Measurements from ENCODE around the gene METRNL. TPM values are rescaled to one million over a fixed set of nuclear protein-coding genes. Genes with fewer than 3 reads are reported as not detected.

The METRNL gene
- total RNA-seq, 1 donor: 105 TPM

DNA sequence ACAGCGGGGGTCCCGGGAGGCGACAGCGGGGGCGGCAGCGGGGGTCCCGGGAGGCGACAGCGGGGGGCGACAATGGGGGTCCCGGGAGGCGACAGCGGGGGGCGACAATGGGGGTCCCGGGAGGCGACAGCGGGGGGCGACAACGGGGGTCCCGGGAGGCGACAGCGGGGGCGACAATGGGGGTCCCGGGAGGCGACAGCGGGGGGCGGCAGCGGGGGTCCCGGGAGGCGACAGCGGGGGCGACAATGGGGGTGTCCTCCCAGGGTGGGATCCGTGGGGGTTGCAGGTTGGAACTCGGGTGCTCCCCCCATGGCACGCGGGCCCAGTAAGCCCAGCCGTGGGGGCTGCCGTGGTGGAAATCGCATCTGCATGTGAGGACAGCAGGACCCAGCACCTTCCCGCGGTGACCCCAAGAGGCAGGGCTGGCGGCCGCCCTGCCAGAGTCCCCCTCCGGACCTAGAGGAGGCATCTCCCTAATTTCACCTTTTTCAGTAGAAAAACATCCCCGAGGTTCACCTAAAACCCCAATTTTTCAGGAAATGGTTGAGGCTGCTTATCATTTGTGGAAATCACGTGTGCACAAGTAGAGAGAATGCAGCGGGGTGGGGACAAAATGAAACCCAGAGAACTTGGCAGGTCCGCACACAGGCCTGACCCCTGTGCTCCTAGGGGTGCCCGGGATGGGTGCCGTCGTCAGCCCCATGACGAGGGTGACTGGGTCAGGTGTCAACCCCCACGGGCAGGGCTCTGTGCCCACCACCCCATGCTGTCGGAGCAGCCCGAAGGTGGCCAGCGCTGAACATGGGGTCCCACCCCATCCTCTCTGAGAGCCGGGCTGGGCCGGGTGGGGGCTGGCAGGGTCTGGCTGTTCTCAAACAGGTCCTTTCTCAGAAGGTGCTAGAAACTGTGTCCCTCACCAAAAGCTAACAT is 10.5 kb upstream of the METRNL start:
- no peak overlapping the region for H3K4me3 ChIP-seq (ENCODE audit: low read depth, low read length)
- no peak for DNase-seq (ENCODE audit: low read depth)
- TF ChIP-seq, protein P1, sequence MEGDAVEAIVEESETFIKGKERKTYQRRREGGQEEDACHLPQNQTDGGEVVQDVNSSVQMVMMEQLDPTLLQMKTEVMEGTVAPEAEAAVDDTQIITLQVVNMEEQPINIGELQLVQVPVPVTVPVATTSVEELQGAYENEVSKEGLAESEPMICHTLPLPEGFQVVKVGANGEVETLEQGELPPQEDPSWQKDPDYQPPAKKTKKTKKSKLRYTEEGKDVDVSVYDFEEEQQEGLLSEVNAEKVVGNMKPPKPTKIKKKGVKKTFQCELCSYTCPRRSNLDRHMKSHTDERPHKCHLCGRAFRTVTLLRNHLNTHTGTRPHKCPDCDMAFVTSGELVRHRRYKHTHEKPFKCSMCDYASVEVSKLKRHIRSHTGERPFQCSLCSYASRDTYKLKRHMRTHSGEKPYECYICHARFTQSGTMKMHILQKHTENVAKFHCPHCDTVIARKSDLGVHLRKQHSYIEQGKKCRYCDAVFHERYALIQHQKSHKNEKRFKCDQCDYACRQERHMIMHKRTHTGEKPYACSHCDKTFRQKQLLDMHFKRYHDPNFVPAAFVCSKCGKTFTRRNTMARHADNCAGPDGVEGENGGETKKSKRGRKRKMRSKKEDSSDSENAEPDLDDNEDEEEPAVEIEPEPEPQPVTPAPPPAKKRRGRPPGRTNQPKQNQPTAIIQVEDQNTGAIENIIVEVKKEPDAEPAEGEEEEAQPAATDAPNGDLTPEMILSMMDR (IDR thresholded peaks at IDR 0.05; ENCODE audit: insufficient read depth, low read length): no peak

DNA sequence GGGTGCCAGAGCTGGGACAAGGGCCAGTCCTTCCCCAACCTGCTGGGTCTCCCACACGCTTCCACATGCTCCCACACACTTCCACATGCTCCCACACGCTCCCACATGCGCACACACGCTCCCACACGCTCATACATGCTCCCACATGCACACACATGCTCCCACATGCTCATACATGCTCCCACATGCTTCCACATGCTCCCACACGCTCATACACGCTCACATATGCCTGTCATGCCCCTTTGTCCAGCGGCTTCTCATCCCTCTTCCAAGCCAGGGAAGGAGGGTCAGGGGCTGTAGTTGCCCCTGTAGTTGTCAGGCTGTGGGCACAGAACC is 9.9 kb upstream of the METRNL start:
- TF ChIP-seq, protein P1 (IDR thresholded peaks at IDR 0.05; ENCODE audit: insufficient read depth, low read length): no peak
- no peak for DNase-seq (ENCODE audit: low read depth)
- no peak overlapping the region for H3K4me3 ChIP-seq (ENCODE audit: low read depth, low read length)

DNA sequence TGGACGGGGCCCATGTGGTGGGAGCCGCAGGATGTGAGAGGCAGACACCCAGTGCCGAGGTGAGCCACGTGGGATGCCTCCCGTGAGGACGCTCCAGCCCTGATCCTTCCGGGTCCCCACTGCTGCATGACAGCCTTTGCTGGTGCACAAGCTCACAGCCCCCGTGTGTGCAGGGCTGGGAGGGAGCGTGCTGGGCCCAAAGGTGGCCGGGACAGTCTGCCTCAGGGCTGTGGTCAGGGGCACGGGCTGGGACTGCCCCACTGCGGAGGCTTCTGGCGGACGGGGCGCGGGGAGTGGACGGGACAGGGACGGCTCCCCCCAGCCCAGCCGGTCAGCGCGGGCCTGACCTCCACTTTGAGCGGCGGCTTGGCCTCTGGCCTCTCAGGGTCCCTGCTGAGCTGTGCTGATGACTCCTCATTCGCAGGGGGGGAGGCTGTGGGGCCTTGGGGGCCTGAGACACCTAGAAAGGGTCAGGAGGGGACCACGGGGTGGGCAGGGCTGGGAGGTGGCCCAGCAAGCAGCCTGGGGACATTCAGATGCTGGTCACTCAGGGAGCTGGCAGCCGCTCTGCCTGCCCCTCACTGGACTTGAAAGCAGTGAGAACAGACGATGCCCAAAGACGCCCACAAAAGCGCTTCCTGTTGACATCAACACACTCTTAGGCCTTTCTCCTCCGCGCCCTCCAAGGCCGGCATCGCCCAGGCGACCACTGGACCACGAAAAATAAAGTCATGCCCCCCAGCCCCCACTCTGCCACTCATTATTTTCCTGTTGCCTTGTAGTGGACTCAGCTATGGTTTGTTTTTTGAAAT is 9.3 kb upstream of the METRNL start:
- TF ChIP-seq, protein P1 (IDR thresholded peaks at IDR 0.05; ENCODE audit: insufficient read depth, low read length): no peak
- DNase-seq (ENCODE audit: low read depth): no peak
- H3K4me3 ChIP-seq (ENCODE audit: low read depth, low read length): no peak overlapping the region

DNA sequence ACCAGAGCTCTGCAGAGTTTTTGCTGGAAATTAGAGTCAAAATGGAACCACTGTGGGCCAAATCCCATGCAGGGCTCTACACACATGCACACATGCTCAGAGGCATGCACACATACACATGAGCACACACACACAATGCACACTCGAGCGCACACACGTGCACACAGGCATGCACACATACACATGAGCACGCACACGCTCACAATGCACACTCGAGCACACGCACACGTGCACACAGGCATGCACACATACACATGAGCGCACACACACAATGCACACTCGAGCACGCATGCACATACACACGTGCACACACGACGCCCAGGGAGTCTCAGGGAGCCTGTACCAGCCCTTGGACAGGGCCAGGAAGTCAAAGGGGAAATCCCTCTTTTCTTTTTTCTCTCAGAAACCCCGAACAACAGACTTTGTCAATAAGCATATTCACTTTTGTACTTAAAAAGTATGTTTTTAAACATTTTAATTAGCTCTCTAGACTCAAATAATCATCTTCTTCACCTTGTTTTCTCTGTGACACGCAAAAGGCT is 8.5 kb upstream of the METRNL start:
- no peak for DNase-seq (ENCODE audit: low read depth)

DNA sequence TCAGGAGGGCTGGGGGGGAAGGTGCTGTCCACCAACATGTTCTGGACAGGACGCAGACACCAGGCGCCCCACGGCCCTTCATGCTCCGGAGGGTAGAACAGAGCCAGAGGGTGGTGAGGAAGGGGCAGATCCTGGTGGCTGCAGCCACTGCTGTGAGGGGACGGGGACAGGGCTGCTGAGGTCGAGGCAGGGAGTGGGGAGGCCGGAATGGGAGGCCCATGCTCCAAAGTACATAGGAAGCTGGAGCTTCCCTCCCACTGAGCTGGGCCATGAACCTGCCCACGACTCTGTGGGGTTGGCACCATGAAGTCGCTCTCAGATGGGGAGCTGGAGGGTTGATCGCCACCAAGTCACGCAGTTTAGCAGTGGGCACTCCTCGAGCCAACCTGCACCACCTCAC is 8.0 kb upstream of the METRNL start:
- TF ChIP-seq, protein P1 (IDR thresholded peaks at IDR 0.05; ENCODE audit: insufficient read depth, low read length): no peak
- no peak overlapping the region for H3K4me3 ChIP-seq (ENCODE audit: low read depth, low read length)
- no peak for DNase-seq (ENCODE audit: low read depth)

More for the DNA sequence above, 8.5 kb upstream of the METRNL start:
- TF ChIP-seq, protein P1 (IDR thresholded peaks at IDR 0.05; ENCODE audit: insufficient read depth, low read length): no peak
- no peak overlapping the region for H3K4me3 ChIP-seq (ENCODE audit: low read depth, low read length)

GRCh38 chr17:83071966-83072562 is 7.3 kb upstream of the METRNL start:
- no peak overlapping the region for H3K4me3 ChIP-seq (ENCODE audit: low read depth, low read length)
- TF ChIP-seq, protein P1 (IDR thresholded peaks at IDR 0.05; ENCODE audit: insufficient read depth, low read length): no peak
- no peak for DNase-seq (ENCODE audit: low read depth)

Data from fibroblast of the aortic adventitia (primary cell).